HG03280 (cell line): Measurements from ENCODE around the gene RASSF6.
"Not testable (repeated sequence)": the region's sequence is repeated elsewhere in the genome, so short reads cannot be mapped to it uniquely, and the experiment has no call there.

Experiments
- ATAC-seq: cut with Tn5 transposase; IDR thresholded peaks from one replicate; pipeline ENCODE4 v1.9.1; 2021; ENCODE audit warnings: mild to moderate bottlenecking, moderate library complexity; ENCODE audit not compliant: unreplicated experiment

The RASSF6 gene

GRCh38 chr4:73620115-73620792 is at the start of gene RASSF6:
RASSF6 (minus strand) TSS chr4:73620436; CDS start chr4:73611795, 8,641 bp downstream.
- ATAC-seq, result peak; percentile 91

GRCh38 chr4:73669410-73670183 is 49.4 kb upstream of the RASSF6 start:
- ATAC-seq, result no peak

GRCh38 chr4:73668782-73669201 is 48.6 kb upstream of the RASSF6 start:
- ATAC-seq, result no peak

- not testable (repeated sequence) for ATAC-seq
These were observed 45.7 kb upstream of the RASSF6 start for GRCh38 chr4:73665924-73666323.

GRCh38 chr4:73664470-73664869 is 44.2 kb upstream of the RASSF6 start:
- no peak for ATAC-seq

GRCh38 chr4:73663576-73663975 is 43.3 kb upstream of the RASSF6 start:
- ATAC-seq, result no peak

- no peak for ATAC-seq
These were observed 42.7 kb upstream of the RASSF6 start for GRCh38 chr4:73662709-73663546.

GRCh38 chr4:73661646-73662119 is 41.4 kb upstream of the RASSF6 start:
- no peak for ATAC-seq

- no peak for ATAC-seq
These were observed 40.6 kb upstream of the RASSF6 start for GRCh38 chr4:73660808-73661207.

- ATAC-seq, result peak; percentile 67
These were observed 33.5 kb upstream of the RASSF6 start for GRCh38 chr4:73653695-73654106.

GRCh38 chr4:73650250-73650649 is 30.0 kb upstream of the RASSF6 start:
- no peak for ATAC-seq

- ATAC-seq, result no peak
These were observed 28.2 kb upstream of the RASSF6 start for GRCh38 chr4:73648478-73648877.

GRCh38 chr4:73646117-73646516 is 25.9 kb upstream of the RASSF6 start:
- no peak for ATAC-seq

- no peak for ATAC-seq
These were observed 11.5 kb upstream of the RASSF6 start for GRCh38 chr4:73631565-73632226.

- ATAC-seq, result not testable (repeated sequence)
These were observed 8.6 kb upstream of the RASSF6 start for GRCh38 chr4:73628834-73629233.

- ATAC-seq, result no peak
These were observed 1.1 kb upstream of the RASSF6 start for GRCh38 chr4:73621357-73621756.

- no peak for ATAC-seq
These were observed 890 bp downstream of the RASSF6 start for GRCh38 chr4:73619346-73619745.

GRCh38 chr4:73617256-73617655 is 3.0 kb downstream of the RASSF6 start:
- ATAC-seq, result no peak

- ATAC-seq, result no peak
These were observed 4.6 kb downstream of the RASSF6 start for GRCh38 chr4:73615613-73616012.

GRCh38 chr4:73614311-73614867 is 5.8 kb downstream of the RASSF6 start:
- no peak for ATAC-seq
